Kidney (tissue), 14 donors: ENCODE results near the gene FYTTD1. TPM values are rescaled to one million over a fixed set of nuclear protein-coding genes. Genes with fewer than 3 reads are reported as not detected.

ENCODE experiments used
- DNase-seq, 5 donors: peaks; one replicate each; pipeline ENCODE4 v3.0.0-alpha.2; 2013 to 2020
- FAIRE-seq: peaks from 2 replicates; lab custom pipeline; 2012; peaks lifted over from hg19 to GRCh38; lab: Jason Lieb, UNC
- H3K27ac ChIP-seq, 2 donors: one replicate each; pipeline ENCODE4 v1.7.0; 2013; ENCODE audit warnings: low read depth in 2 of 2, low read length in 2 of 2, inconsistent platforms in 1 of 2
- H3K27me3 ChIP-seq: one replicate; pipeline ENCODE4 v1.7.1; 2013; ENCODE audit warnings: low read length, inconsistent platforms; ENCODE audit not compliant: control insufficient read depth, insufficient read depth
- H3K36me3 ChIP-seq, 3 donors: one replicate each; pipeline versions ENCODE4 v1.7.0 to v1.7.1; 2013; ENCODE audit warnings: low read length in 3 of 3, control low read depth in 1 of 3, inconsistent platforms in 1 of 3; ENCODE audit not compliant: insufficient read depth in 3 of 3, control insufficient read depth in 2 of 3
- H3K4me1 ChIP-seq, 3 donors: one replicate each; pipeline versions ENCODE4 v1.7.0 to v1.7.1; 2013; ENCODE audit warnings: low read length in 3 of 3, inconsistent platforms in 1 of 3, low read depth in 1 of 3; ENCODE audit not compliant: control insufficient read depth in 2 of 3, insufficient read depth in 2 of 3
- H3K4me3 ChIP-seq, 3 donors: one replicate each; pipeline versions ENCODE4 v1.7.0 to v1.8.1; 2013; ENCODE audit warnings: low read length in 3 of 3, control low read depth in 1 of 3, inconsistent platforms in 1 of 3
- H3K9ac ChIP-seq, 3 donors: one replicate each; pipeline versions ENCODE4 v1.7.0 to v1.7.1; 2013; ENCODE audit warnings: low read length in 3 of 3, control low read depth in 1 of 3, inconsistent platforms in 1 of 3
- H3K9me3 ChIP-seq, 3 donors: one replicate each; pipeline versions ENCODE4 v1.7.0 to v1.7.1; 2013; ENCODE audit warnings: low read length in 3 of 3, control low read depth in 1 of 3, inconsistent platforms in 1 of 3; ENCODE audit not compliant: control insufficient read depth in 2 of 3, insufficient read depth in 1 of 3
- CTCF ChIP-seq: IDR thresholded peaks from 3 replicates; pipeline ENCODE4 v1.5.1; 2012; ENCODE audit warnings: mild to moderate bottlenecking, moderate library complexity, borderline replicate concordance; ENCODE audit not compliant: insufficient read depth; ENCODE audit errors: extremely low read depth
- intact Hi-C: fragments of 100-400 bp; cut with DNase I; formaldehyde crosslinking; loops from one replicate; pipeline ENCODE4 v1.11.1; 2022
- polyA plus RNA-seq: library from polyadenylated mRNA; stranded (reverse); fragments of 350-450 nt; fragmentation: Illumina TruSeq; extraction: RNeasy Lipid Tissue Mini Kit (QIAGEN cat#74804); gene quantifications from one replicate; pipeline ENCODE4 v1.2.3, GENCODE V29; 2014; ENCODE audit warnings: low read depth, low replicate concordance; ENCODE audit not compliant: insufficient read depth
- total RNA-seq: library from RNA; stranded (reverse); fragmentation: NEBNext Ultra II Directional; extraction: Animal tissue kit (Norgen Biotek cat#: 25700); gene quantifications from one replicate; pipeline ENCODE4 v1.2.1, GENCODE V29; 2021
- donor health status: control.
- donor health status: control.
- donor health status: control.
- donor health status: control.
- donor health status: control.
- donor health status: DM: yes; HTN: yes; CAD: no.
- donor health status: Normal renal cell carcinoma (clear cell type).

The FYTTD1 gene
- total and polyA plus RNA-seq, 2 donors from 2014 or later = 11.9 to 53.7 TPM

DNA sequence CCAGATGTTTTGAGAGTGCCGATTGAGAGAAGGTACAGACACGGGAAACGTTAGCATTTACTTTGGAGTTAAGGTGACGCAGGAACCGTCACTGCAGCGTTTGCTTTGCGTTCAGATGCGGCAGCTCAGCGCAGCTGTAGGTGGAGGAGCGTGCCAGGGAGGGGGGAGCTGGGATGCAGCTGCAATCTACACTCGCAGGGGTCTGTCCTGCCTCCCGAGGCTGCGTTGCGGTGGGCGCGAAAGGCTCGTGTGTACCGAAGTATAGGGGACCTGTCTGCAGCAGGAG is 425 bp upstream of the FYTTD1 start:
- Histone ChIP-seq H3K9ac (peak overlapping the region; percentile 21 to 76 (median 31)), H3K4me3 (peak overlapping the region; percentile 78 to 95 (median 93)), H3K4me1 (peaks cover 0 to 8% (median 0%) of the 10 kb centered on the region in 3 donors), H3K27me3 (no peaks in the 10 kb centered on the region), H3K36me3 (no peaks in the 10 kb centered on the region), H3K9me3 (no peaks in the 10 kb centered on the region), H3K27ac (peak overlapping the region; percentile 93 to 97)
- TF ChIP-seq CTCF = no peak
- DNase-seq = no peak
- intact Hi-C loops = no loop called here
- FAIRE-seq = no peak

- TF ChIP-seq CTCF = no peak
- FAIRE-seq (no peak), DNase-seq (peak in 4 of 5 donors; percentile 61 to 90 (median 82))
- H3K36me3 ChIP-seq = no peaks in the 10 kb centered on the region
- peak overlapping the region; percentile 80 to 95 (median 94) for H3K9ac ChIP-seq
- intact Hi-C loops = no loop called here
- peak overlapping the region; percentile 93 to 97 for H3K27ac ChIP-seq
- no peaks in the 10 kb centered on the region for H3K9me3 ChIP-seq
- peak overlapping the region; percentile 87 to 95 (median 93) for H3K4me3 ChIP-seq
- H3K27me3 ChIP-seq = no peaks in the 10 kb centered on the region
- H3K4me1 ChIP-seq = peaks cover 0 to 8% (median 0%) of the 10 kb centered on the region in 3 donors
Measured at GRCh38 chr3:197750396-197750831, 731 bp downstream of the FYTTD1 start.

DNA sequence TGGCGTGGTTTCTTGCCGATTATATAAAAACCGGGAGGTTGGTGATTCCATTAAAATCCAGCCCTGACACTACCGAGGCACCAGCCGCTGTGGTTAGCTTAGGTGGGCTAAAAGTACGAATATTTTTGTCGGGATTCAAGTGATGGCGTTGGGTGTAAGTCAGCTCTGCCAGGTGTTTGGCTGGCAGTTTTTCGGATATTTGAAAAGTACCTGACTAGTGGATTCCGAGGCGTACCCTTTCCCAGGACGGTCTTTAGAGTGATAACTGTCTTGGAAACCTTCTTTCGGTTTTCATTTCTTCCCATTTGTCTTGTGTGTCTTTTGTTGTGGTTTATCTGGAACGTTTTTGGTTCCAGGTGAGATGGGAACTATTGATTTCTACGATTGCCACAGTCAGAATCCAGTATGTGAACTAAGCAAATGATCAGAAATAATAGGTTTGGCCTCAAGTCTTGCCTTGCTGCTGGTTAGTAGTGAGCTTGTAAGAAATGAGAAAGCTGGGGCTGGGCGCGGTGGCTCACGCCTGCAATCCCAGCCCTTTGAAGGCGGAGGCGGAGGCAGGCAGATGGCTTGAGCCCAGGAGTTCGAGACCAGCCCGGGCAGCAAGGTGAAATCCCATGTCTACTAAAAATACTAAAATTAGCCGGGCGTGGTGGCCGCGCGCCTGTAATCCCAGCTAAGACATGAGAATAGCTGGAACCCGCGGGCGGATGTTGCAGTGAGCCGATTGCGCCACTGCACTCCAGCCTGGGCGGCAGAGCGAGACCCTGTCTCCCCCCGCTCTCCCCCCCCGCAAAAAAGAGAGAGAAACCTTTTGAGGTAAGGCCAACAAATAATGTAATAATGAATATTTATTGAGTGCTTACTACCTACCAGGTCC is 1.4 kb downstream of the FYTTD1 start:
- H3K36me3 ChIP-seq = no peaks in the 10 kb centered on the region
- H3K4me3 ChIP-seq = peak overlapping the region; percentile 87 to 95 (median 93)
- intact Hi-C loops = no loop called here
- peak overlapping the region; percentile 80 to 95 (median 94) for H3K9ac ChIP-seq
- no peak for TF ChIP-seq CTCF
- no peaks in the 10 kb centered on the region for H3K9me3 ChIP-seq
- H3K27me3 ChIP-seq = no peaks in the 10 kb centered on the region
- FAIRE-seq (no peak), DNase-seq (peak; percentile 31 to 86 (median 53))
- peaks cover 0 to 8% (median 0%) of the 10 kb centered on the region in 3 donors for H3K4me1 ChIP-seq
- H3K27ac ChIP-seq = peak overlapping the region; percentile 93 to 97
